Measurements from ENCODE around the gene MCM3AP. TPM values are rescaled to one million over a fixed set of nuclear protein-coding genes. Genes with fewer than 3 reads are reported as not detected.
"Not testable (repeated sequence)": the region's sequence is repeated elsewhere in the genome, so short reads cannot be mapped to it uniquely, and the experiment has no call there.

The MCM3AP gene
- total and polyA plus RNA-seq, 7 donors = 16.9 to 92.8 (median 48.9) TPM

GRCh38 chr21:46314441-46315020 is 29.1 kb upstream of the MCM3AP start:
- H3K27ac ChIP-seq = no peak overlapping the region
- WGBS, 2 donors = 96 to 98% methylated on average over 22 of the region's 22 CpGs
- H3K27me3 ChIP-seq = no peaks in the 10 kb centered on the region
- TF ChIP-seq CTCF (IDR thresholded peaks at IDR 0.05) (no peak), EP300 (IDR thresholded peaks at IDR 0.05) (no peak), POLR2AphosphoS5 (IDR thresholded peaks at IDR 0.05) (no peak), POLR2A (IDR thresholded peaks at IDR 0.05) (no peak)
- H3K4me1 ChIP-seq = no peaks in the 10 kb centered on the region
- H3K9me3 ChIP-seq = no peaks in the 10 kb centered on the region
- H3K4me3 ChIP-seq = no peak overlapping the region
- no peak for DNase-seq
- intact Hi-C loops (cut with DNase I) = no loop called here
- no peaks in the 10 kb centered on the region for H3K36me3 ChIP-seq

DNA sequence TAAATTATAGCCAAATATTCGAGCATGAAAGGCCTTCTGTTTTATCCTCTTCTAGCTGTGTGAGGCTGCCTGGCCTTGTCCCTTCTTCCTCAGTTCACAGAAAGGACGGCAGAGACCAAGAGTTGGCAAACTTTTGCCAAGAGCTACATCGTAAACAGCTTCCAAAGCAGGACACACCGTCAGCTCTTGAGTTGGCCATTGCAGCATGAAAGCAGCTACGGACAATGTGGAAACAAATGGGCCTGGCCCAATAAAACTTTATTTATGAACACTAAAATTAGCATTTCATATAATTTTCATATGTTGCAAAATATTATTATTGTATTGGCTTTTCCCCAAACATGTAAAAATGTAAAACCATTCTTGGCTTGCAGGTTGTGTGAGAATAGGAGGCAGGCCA is 27.5 kb upstream of the MCM3AP start:
- H3K4me1 ChIP-seq = no peaks in the 10 kb centered on the region
- intact Hi-C loops (cut with DNase I) = no loop called here
- no peak for DNase-seq
- 94 to 97% methylated on average over 5 of the region's 5 CpGs for WGBS, 2 donors
- H3K9me3 ChIP-seq = no peaks in the 10 kb centered on the region
- H3K36me3 ChIP-seq = no peaks in the 10 kb centered on the region
- no peak overlapping the region for H3K27ac ChIP-seq
- H3K27me3 ChIP-seq = no peaks in the 10 kb centered on the region
- H3K4me3 ChIP-seq = no peak overlapping the region
- TF ChIP-seq EP300 (IDR thresholded peaks at IDR 0.05) (no peak), CTCF (IDR thresholded peaks at IDR 0.05) (no peak), POLR2AphosphoS5 (IDR thresholded peaks at IDR 0.05) (no peak), POLR2A (IDR thresholded peaks at IDR 0.05) (no peak)

DNA sequence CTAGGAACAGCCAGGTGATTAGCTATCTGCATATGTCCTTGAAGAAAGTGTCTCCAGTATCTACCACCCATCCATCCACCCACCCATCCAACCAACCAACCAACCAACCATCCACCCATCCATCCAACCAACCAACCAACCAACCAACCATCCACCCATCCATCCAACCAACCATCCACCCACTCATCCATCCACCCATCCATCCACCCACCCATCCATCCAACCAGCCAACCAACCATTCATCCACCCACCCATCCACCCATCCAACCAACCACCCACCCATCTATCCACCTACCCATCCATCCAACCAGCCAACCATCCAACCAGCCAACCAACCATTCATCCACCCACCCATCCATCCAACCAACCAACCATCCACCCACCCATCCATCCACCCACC is 26.2 kb upstream of the MCM3AP start:
- no peaks in the 10 kb centered on the region for H3K36me3 ChIP-seq
- H3K27me3 ChIP-seq = no peaks in the 10 kb centered on the region
- intact Hi-C loops (cut with DNase I) = no loop called here
- no peaks in the 10 kb centered on the region for H3K9me3 ChIP-seq
- H3K4me1 ChIP-seq = no peaks in the 10 kb centered on the region
- no peak for TF ChIP-seq CTCF (IDR thresholded peaks at IDR 0.05)
- TF ChIP-seq POLR2AphosphoS5 (IDR thresholded peaks at IDR 0.05) = no peak
- no peak for TF ChIP-seq EP300 (IDR thresholded peaks at IDR 0.05)
- no peak for TF ChIP-seq POLR2A (IDR thresholded peaks at IDR 0.05)
- H3K4me3 ChIP-seq = no peak overlapping the region
- DNase-seq = no peak
- H3K27ac ChIP-seq = no peak overlapping the region

- intact Hi-C loops (cut with DNase I); H3K4me1 ChIP-seq; H3K27me3 ChIP-seq; H3K36me3 ChIP-seq; H3K9me3 ChIP-seq; H3K27ac ChIP-seq; DNase-seq; H3K4me3 ChIP-seq: not testable (repeated sequence)
- WGBS, 2 donors = 96 to 99% methylated on average over 8 of the region's 8 CpGs
Measured at GRCh38 chr21:46310260-46310659, 24.8 kb upstream of the MCM3AP start.

- H3K27ac ChIP-seq = no peak overlapping the region
- 97 to 98% methylated on average over 2 of the region's 2 CpGs for WGBS, 2 donors
- no peak overlapping the region for H3K4me3 ChIP-seq
- H3K9me3 ChIP-seq = no peaks in the 10 kb centered on the region
- TF ChIP-seq EP300 (IDR thresholded peaks at IDR 0.05) (no peak), POLR2A (IDR thresholded peaks at IDR 0.05) (no peak), CTCF (IDR thresholded peaks at IDR 0.05) (no peak), POLR2AphosphoS5 (IDR thresholded peaks at IDR 0.05) (no peak)
- DNase-seq = no peak
- intact Hi-C loops (cut with DNase I) = no loop called here
- no peaks in the 10 kb centered on the region for H3K27me3 ChIP-seq
- H3K36me3 ChIP-seq = no peaks in the 10 kb centered on the region
- H3K4me1 ChIP-seq = no peaks in the 10 kb centered on the region
Measured at GRCh38 chr21:46308431-46308830, 23.0 kb upstream of the MCM3AP start.

Data from sigmoid colon (tissue), 7 donors.